ENCODE results near the gene ASTN1.

DNA sequence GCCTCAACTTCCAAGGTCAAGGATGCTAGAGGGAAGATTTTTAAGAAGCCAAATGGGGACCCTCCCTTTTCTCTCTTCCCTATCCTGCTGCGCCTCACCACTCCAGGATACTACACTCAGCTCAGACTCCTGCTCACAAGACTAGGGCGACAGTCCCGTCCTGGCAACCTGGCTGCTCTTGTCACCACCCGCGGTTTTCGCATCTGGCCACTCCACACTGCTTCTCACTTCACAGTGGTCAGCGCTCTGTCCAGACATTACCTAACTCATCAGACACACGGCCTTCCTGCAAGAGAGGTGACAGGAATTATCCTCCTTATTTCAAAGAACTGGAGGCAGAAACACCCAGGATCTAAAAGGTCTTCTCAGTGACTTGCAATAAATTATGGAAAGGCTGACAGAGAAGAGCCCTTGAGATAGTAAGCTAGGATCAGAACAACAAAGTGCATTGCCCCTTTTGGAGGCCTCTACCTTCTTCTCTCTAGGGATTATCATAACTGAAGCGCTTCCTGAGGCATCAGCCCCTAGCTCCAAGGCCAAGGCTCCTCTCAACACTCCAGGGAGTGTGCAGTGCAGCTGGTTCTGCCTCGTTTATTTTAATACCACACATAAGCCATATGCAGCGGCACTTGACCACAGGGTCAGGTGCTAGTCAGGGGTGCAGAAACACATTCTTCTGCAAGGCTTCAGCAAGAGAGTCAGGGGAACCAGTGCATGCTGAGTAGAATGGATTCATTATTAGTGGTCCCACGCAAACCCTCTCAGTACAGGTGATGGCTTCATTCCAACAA, 41.9 kb downstream of the ASTN1 start:
- TF ChIP-seq, protein P1, sequence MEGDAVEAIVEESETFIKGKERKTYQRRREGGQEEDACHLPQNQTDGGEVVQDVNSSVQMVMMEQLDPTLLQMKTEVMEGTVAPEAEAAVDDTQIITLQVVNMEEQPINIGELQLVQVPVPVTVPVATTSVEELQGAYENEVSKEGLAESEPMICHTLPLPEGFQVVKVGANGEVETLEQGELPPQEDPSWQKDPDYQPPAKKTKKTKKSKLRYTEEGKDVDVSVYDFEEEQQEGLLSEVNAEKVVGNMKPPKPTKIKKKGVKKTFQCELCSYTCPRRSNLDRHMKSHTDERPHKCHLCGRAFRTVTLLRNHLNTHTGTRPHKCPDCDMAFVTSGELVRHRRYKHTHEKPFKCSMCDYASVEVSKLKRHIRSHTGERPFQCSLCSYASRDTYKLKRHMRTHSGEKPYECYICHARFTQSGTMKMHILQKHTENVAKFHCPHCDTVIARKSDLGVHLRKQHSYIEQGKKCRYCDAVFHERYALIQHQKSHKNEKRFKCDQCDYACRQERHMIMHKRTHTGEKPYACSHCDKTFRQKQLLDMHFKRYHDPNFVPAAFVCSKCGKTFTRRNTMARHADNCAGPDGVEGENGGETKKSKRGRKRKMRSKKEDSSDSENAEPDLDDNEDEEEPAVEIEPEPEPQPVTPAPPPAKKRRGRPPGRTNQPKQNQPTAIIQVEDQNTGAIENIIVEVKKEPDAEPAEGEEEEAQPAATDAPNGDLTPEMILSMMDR (conservative IDR thresholded peaks at IDR 0.05; ENCODE audit: low read length) = no peak
- no peak for TF ChIP-seq EZH2phosphoT487 (IDR thresholded peaks at IDR 0.05; ENCODE audit: borderline replicate concordance, low read depth, low read length)

All from OCI-LY7 (cell line).